Stimulated activated memory B cell treated with anti-CD40 and anti-IgM and Interleukin-4, amounts not matched to agents 10 μg/mL and 1 μg/mL and 100 μg/mL, for 72 hours (primary cell): ENCODE measurements around the gene TRIM52.

Experiments
- ATAC-seq: fragments of 150-1000 bp; cut with Tn5 transposase; 2 replicates; pipeline ENCODE4 v1.10.0; 2021
- H3K27ac Mint-ChIP-seq: one replicate; pipeline ENCODE4 v1.8.0; 2022; ENCODE audit warnings: mild to moderate bottlenecking, mixed read lengths
- H3K27me3 Mint-ChIP-seq: one replicate; pipeline ENCODE4 v1.8.0; 2022; ENCODE audit warnings: mixed read lengths
- H3K36me3 Mint-ChIP-seq: one replicate; pipeline ENCODE4 v1.8.0; 2022; ENCODE audit warnings: mixed read lengths
- H3K4me1 Mint-ChIP-seq: one replicate; pipeline ENCODE4 v1.8.0; 2022; ENCODE audit warnings: mixed read lengths
- H3K4me3 Mint-ChIP-seq: one replicate; pipeline ENCODE4 v1.8.0; 2022; ENCODE audit warnings: mild to moderate bottlenecking, moderate library complexity, mixed read lengths
- H3K9me3 Mint-ChIP-seq: one replicate; pipeline ENCODE4 v1.8.0; 2022; ENCODE audit warnings: mixed read lengths

Gene TRIM52

GRCh38 chr5:181265092-181265671, 4.2 kb upstream of the TRIM52 start:
- no peak for ATAC-seq
- Mint-ChIP-seq H3K4me1 (peaks cover 13% of the 10 kb centered on the region), H3K27me3 (no peaks in the 10 kb centered on the region), H3K4me3 (no peak overlapping the region), H3K27ac (no peak overlapping the region), H3K9me3 (no peaks in the 10 kb centered on the region), H3K36me3 (peaks cover 8% of the 10 kb centered on the region)

GRCh38 chr5:181263633-181264032, 2.7 kb upstream of the TRIM52 start:
- Mint-ChIP-seq H3K27me3 (no peaks in the 10 kb centered on the region), H3K9me3 (no peaks in the 10 kb centered on the region), H3K4me3 (no peak overlapping the region), H3K36me3 (peaks cover 8% of the 10 kb centered on the region), H3K4me1 (peaks cover 27% of the 10 kb centered on the region), H3K27ac (no peak overlapping the region)
- no peak for ATAC-seq

GRCh38 chr5:181261320-181262049, 542 bp upstream of the TRIM52 start:
- Mint-ChIP-seq H3K9me3 (no peaks in the 10 kb centered on the region), H3K27ac (peak overlapping the region; percentile 91), H3K4me1 (peaks cover 43% of the 10 kb centered on the region), H3K27me3 (no peaks in the 10 kb centered on the region), H3K4me3 (peak overlapping the region; percentile 94), H3K36me3 (peaks cover 8% of the 10 kb centered on the region)
- ATAC-seq: peak; percentile 79

GRCh38 chr5:181259974-181260719, 796 bp downstream of the TRIM52 start:
- peak overlapping the region; percentile 91 for H3K27ac Mint-ChIP-seq
- no peaks in the 10 kb centered on the region for H3K9me3 Mint-ChIP-seq
- peaks cover 49% of the 10 kb centered on the region for H3K4me1 Mint-ChIP-seq
- H3K36me3 Mint-ChIP-seq: peaks cover 14% of the 10 kb centered on the region
- H3K27me3 Mint-ChIP-seq: no peaks in the 10 kb centered on the region
- peak overlapping the region; percentile 94 for H3K4me3 Mint-ChIP-seq
- no peak for ATAC-seq

GRCh38 chr5:181259283-181259682, 1.7 kb downstream of the TRIM52 start:
- Mint-ChIP-seq H3K27me3 (no peaks in the 10 kb centered on the region), H3K27ac (peak overlapping the region; percentile 91), H3K4me3 (peak overlapping the region; percentile 94), H3K9me3 (no peaks in the 10 kb centered on the region), H3K4me1 (peaks cover 54% of the 10 kb centered on the region), H3K36me3 (peaks cover 21% of the 10 kb centered on the region)
- ATAC-seq: no peak

GRCh38 chr5:181258576-181258975, 2.4 kb downstream of the TRIM52 start:
- Mint-ChIP-seq H3K4me3 (peak overlapping the region; percentile 94), H3K27ac (no peak overlapping the region), H3K9me3 (no peaks in the 10 kb centered on the region), H3K36me3 (peaks cover 20% of the 10 kb centered on the region), H3K4me1 (peaks cover 59% of the 10 kb centered on the region), H3K27me3 (no peaks in the 10 kb centered on the region)
- ATAC-seq: no peak

- ATAC-seq: no peak
- Mint-ChIP-seq H3K4me3 (no peak overlapping the region), H3K9me3 (no peaks in the 10 kb centered on the region), H3K27ac (no peak overlapping the region), H3K27me3 (no peaks in the 10 kb centered on the region), H3K4me1 (peaks cover 78% of the 10 kb centered on the region), H3K36me3 (peaks cover 29% of the 10 kb centered on the region)
Measured at GRCh38 chr5:181255836-181256578, 4.9 kb downstream of the TRIM52 start.

GRCh38 chr5:181255276-181255675, 5.7 kb downstream of the TRIM52 start:
- Mint-ChIP-seq H3K4me3 (no peak overlapping the region), H3K4me1 (peaks cover 78% of the 10 kb centered on the region), H3K27me3 (no peaks in the 10 kb centered on the region), H3K27ac (no peak overlapping the region), H3K9me3 (no peaks in the 10 kb centered on the region), H3K36me3 (peaks cover 36% of the 10 kb centered on the region)
- no peak for ATAC-seq

GRCh38 chr5:181248277-181248676, 12.7 kb downstream of the TRIM52 start:
- Mint-ChIP-seq H3K27ac (peak overlapping the region; percentile 100), H3K36me3 (peaks cover 32% of the 10 kb centered on the region), H3K9me3 (no peaks in the 10 kb centered on the region), H3K4me3 (peak overlapping the region; percentile 94), H3K4me1 (peaks cover 79% of the 10 kb centered on the region), H3K27me3 (no peaks in the 10 kb centered on the region)
- no peak for ATAC-seq

- no peaks in the 10 kb centered on the region for H3K9me3 Mint-ChIP-seq
- peaks cover 45% of the 10 kb centered on the region for H3K36me3 Mint-ChIP-seq
Measured at GRCh38 chr5:181246276-181247049, 14.5 kb downstream of the TRIM52 start.

GRCh38 chr5:181245427-181246275, 15.3 kb downstream of the TRIM52 start:
- Mint-ChIP-seq H3K27me3 (no peaks in the 10 kb centered on the region), H3K27ac (peak overlapping the region; percentile 100), H3K36me3 (peaks cover 45% of the 10 kb centered on the region), H3K4me3 (peak overlapping the region; percentile 94), H3K4me1 (peaks cover 85% of the 10 kb centered on the region), H3K9me3 (no peaks in the 10 kb centered on the region)
- peak; percentile 2 for ATAC-seq

More at GRCh38 chr5:181246276-181247049, 14.5 kb downstream of the TRIM52 start:
- peak; percentile 69 for ATAC-seq
- Mint-ChIP-seq H3K4me3 (peak overlapping the region; percentile 94), H3K27ac (peak overlapping the region; percentile 100), H3K4me1 (peaks cover 85% of the 10 kb centered on the region), H3K27me3 (no peaks in the 10 kb centered on the region)

GRCh38 chr5:181243564-181244343, 17.2 kb downstream of the TRIM52 start, which contains the start of gene RACK1:
Gene RACK1 (minus strand): TSS chr5:181243906. CDS start chr5:181243800, 106 bp downstream.
- Mint-ChIP-seq H3K27me3 (no peaks in the 10 kb centered on the region), H3K36me3 (peaks cover 52% of the 10 kb centered on the region), H3K4me1 (peaks cover 73% of the 10 kb centered on the region), H3K27ac (peak within 1 kb of the TSS; percentile 100), H3K9me3 (no peaks in the 10 kb centered on the region), H3K4me3 (peak within 1 kb of the TSS; percentile 100)
- ATAC-seq: peak; percentile 87

- ATAC-seq: peak; percentile 0
- peaks cover 73% of the 10 kb centered on the region for H3K4me1 Mint-ChIP-seq
- H3K9me3 Mint-ChIP-seq: no peaks in the 10 kb centered on the region
- H3K27ac Mint-ChIP-seq: peak overlapping the region; percentile 100
- no peaks in the 10 kb centered on the region for H3K27me3 Mint-ChIP-seq
- peaks cover 55% of the 10 kb centered on the region for H3K36me3 Mint-ChIP-seq
- peak overlapping the region; percentile 100 for H3K4me3 Mint-ChIP-seq
Measured at GRCh38 chr5:181243018-181243563, 17.9 kb downstream of the TRIM52 start.
